ENCODE measurements around the gene NANOS3.

DNA sequence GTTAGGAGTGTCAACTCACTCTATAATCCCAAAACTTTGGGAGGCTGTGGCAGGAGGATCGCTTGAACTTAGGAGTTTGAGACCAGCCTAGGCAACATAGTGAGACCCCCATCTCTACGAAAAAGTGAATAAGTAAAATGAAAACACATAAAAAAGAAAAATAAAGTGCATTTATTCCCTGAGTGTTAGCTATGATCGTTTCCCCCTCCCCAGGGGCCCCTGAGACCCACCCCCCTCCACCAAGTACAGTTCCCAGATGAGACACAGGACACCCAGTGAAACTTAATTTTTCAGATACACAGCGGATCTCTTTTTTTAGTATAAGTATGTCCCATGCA lies 28.6 kb upstream of the NANOS3 start:
- TF ChIP-seq NRF1 (conservative IDR thresholded peaks at IDR 0.05; ENCODE audit: low read depth, low read length) (no peak), HCFC1 (IDR thresholded peaks at IDR 0.05; ENCODE audit: low read length) (no peak), YY1 (IDR thresholded peaks at IDR 0.05; ENCODE audit: low read depth, low read length) (no peak), NR2C2 (IDR thresholded peaks at IDR 0.05; ENCODE audit: borderline replicate concordance, control insufficient read depth, insufficient read length, low read depth) (no peak), CHD2 (IDR thresholded peaks at IDR 0.05; ENCODE audit: borderline replicate concordance, low read depth, low read length) (no peak), SREBF1 (IDR thresholded peaks at IDR 0.05; ENCODE audit: low read length) (no peak), JUND (IDR thresholded peaks at IDR 0.05; ENCODE audit: low read depth, low read length) (no peak), BHLHE40 (IDR thresholded peaks at IDR 0.05; ENCODE audit: borderline replicate concordance in 1 of 2, low read depth in 2 of 2, low read length in 1 of 2) (no peak), PKNOX1 (IDR thresholded peaks at IDR 0.05) (no peak)
- TF ChIP-seq, protein P1, sequence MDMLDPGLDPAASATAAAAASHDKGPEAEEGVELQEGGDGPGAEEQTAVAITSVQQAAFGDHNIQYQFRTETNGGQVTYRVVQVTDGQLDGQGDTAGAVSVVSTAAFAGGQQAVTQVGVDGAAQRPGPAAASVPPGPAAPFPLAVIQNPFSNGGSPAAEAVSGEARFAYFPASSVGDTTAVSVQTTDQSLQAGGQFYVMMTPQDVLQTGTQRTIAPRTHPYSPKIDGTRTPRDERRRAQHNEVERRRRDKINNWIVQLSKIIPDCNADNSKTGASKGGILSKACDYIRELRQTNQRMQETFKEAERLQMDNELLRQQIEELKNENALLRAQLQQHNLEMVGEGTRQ (IDR thresholded peaks at IDR 0.05; ENCODE audit: borderline replicate concordance, low read depth, low read length) = no peak
- TF ChIP-seq, protein P2, sequence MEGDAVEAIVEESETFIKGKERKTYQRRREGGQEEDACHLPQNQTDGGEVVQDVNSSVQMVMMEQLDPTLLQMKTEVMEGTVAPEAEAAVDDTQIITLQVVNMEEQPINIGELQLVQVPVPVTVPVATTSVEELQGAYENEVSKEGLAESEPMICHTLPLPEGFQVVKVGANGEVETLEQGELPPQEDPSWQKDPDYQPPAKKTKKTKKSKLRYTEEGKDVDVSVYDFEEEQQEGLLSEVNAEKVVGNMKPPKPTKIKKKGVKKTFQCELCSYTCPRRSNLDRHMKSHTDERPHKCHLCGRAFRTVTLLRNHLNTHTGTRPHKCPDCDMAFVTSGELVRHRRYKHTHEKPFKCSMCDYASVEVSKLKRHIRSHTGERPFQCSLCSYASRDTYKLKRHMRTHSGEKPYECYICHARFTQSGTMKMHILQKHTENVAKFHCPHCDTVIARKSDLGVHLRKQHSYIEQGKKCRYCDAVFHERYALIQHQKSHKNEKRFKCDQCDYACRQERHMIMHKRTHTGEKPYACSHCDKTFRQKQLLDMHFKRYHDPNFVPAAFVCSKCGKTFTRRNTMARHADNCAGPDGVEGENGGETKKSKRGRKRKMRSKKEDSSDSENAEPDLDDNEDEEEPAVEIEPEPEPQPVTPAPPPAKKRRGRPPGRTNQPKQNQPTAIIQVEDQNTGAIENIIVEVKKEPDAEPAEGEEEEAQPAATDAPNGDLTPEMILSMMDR (IDR thresholded peaks at IDR 0.05 in 2 of 3, conservative IDR thresholded peaks at IDR 0.05 in 1 of 3; ENCODE audit: control insufficient read depth in 2 of 3, extremely low read depth in 1 of 3, insufficient read depth in 1 of 3, low read depth in 3 of 3, low read length in 3 of 3) = no peak
- TF ChIP-seq, protein P3, sequence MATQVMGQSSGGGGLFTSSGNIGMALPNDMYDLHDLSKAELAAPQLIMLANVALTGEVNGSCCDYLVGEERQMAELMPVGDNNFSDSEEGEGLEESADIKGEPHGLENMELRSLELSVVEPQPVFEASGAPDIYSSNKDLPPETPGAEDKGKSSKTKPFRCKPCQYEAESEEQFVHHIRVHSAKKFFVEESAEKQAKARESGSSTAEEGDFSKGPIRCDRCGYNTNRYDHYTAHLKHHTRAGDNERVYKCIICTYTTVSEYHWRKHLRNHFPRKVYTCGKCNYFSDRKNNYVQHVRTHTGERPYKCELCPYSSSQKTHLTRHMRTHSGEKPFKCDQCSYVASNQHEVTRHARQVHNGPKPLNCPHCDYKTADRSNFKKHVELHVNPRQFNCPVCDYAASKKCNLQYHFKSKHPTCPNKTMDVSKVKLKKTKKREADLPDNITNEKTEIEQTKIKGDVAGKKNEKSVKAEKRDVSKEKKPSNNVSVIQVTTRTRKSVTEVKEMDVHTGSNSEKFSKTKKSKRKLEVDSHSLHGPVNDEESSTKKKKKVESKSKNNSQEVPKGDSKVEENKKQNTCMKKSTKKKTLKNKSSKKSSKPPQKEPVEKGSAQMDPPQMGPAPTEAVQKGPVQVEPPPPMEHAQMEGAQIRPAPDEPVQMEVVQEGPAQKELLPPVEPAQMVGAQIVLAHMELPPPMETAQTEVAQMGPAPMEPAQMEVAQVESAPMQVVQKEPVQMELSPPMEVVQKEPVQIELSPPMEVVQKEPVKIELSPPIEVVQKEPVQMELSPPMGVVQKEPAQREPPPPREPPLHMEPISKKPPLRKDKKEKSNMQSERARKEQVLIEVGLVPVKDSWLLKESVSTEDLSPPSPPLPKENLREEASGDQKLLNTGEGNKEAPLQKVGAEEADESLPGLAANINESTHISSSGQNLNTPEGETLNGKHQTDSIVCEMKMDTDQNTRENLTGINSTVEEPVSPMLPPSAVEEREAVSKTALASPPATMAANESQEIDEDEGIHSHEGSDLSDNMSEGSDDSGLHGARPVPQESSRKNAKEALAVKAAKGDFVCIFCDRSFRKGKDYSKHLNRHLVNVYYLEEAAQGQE (IDR thresholded peaks at IDR 0.05; ENCODE audit: low read depth, low read length) = no peak
